ENCODE measurements around the gene EPS15. TPM values are rescaled to one million over a fixed set of nuclear protein-coding genes. Genes with fewer than 3 reads are reported as not detected.

EPS15 gene
- total and polyA plus RNA-seq, 2 of the 8 experiments (the other 6 are each of a cell fraction or from before 2014, with no cell fraction given), result 15.9 to 57.2 TPM

DNA sequence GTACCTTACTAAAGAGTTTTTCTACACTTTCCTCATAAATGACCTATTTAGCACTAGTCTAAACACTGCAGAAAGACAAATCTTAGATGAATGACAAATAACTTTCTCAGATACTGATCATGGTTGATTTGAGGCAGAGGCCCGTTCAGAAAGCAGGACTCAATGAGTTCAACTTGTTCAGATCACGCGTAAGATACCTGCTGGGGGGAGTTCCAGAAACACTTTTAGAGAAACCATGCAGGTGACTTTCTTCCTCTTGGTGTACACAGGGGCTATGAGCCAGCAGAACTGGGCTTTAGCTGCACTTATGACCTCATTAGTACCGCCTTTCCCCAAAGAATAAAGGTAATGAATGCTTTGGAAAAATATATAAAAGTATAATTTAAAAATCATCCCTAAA, 149.9 kb downstream of the EPS15 start (continued):
- TF ChIP-seq, protein P1, sequence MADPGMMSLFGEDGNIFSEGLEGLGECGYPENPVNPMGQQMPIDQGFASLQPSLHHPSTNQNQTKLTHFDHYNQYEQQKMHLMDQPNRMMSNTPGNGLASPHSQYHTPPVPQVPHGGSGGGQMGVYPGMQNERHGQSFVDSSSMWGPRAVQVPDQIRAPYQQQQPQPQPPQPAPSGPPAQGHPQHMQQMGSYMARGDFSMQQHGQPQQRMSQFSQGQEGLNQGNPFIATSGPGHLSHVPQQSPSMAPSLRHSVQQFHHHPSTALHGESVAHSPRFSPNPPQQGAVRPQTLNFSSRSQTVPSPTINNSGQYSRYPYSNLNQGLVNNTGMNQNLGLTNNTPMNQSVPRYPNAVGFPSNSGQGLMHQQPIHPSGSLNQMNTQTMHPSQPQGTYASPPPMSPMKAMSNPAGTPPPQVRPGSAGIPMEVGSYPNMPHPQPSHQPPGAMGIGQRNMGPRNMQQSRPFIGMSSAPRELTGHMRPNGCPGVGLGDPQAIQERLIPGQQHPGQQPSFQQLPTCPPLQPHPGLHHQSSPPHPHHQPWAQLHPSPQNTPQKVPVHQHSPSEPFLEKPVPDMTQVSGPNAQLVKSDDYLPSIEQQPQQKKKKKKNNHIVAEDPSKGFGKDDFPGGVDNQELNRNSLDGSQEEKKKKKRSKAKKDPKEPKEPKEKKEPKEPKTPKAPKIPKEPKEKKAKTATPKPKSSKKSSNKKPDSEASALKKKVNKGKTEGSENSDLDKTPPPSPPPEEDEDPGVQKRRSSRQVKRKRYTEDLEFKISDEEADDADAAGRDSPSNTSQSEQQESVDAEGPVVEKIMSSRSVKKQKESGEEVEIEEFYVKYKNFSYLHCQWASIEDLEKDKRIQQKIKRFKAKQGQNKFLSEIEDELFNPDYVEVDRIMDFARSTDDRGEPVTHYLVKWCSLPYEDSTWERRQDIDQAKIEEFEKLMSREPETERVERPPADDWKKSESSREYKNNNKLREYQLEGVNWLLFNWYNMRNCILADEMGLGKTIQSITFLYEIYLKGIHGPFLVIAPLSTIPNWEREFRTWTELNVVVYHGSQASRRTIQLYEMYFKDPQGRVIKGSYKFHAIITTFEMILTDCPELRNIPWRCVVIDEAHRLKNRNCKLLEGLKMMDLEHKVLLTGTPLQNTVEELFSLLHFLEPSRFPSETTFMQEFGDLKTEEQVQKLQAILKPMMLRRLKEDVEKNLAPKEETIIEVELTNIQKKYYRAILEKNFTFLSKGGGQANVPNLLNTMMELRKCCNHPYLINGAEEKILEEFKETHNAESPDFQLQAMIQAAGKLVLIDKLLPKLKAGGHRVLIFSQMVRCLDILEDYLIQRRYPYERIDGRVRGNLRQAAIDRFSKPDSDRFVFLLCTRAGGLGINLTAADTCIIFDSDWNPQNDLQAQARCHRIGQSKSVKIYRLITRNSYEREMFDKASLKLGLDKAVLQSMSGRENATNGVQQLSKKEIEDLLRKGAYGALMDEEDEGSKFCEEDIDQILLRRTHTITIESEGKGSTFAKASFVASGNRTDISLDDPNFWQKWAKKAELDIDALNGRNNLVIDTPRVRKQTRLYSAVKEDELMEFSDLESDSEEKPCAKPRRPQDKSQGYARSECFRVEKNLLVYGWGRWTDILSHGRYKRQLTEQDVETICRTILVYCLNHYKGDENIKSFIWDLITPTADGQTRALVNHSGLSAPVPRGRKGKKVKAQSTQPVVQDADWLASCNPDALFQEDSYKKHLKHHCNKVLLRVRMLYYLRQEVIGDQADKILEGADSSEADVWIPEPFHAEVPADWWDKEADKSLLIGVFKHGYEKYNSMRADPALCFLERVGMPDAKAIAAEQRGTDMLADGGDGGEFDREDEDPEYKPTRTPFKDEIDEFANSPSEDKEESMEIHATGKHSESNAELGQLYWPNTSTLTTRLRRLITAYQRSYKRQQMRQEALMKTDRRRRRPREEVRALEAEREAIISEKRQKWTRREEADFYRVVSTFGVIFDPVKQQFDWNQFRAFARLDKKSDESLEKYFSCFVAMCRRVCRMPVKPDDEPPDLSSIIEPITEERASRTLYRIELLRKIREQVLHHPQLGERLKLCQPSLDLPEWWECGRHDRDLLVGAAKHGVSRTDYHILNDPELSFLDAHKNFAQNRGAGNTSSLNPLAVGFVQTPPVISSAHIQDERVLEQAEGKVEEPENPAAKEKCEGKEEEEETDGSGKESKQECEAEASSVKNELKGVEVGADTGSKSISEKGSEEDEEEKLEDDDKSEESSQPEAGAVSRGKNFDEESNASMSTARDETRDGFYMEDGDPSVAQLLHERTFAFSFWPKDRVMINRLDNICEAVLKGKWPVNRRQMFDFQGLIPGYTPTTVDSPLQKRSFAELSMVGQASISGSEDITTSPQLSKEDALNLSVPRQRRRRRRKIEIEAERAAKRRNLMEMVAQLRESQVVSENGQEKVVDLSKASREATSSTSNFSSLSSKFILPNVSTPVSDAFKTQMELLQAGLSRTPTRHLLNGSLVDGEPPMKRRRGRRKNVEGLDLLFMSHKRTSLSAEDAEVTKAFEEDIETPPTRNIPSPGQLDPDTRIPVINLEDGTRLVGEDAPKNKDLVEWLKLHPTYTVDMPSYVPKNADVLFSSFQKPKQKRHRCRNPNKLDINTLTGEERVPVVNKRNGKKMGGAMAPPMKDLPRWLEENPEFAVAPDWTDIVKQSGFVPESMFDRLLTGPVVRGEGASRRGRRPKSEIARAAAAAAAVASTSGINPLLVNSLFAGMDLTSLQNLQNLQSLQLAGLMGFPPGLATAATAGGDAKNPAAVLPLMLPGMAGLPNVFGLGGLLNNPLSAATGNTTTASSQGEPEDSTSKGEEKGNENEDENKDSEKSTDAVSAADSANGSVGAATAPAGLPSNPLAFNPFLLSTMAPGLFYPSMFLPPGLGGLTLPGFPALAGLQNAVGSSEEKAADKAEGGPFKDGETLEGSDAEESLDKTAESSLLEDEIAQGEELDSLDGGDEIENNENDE (IDR thresholded peaks at IDR 0.05; ENCODE audit: insufficient replicate concordance, low read length), result no peak
- TF ChIP-seq EGR1 (IDR thresholded peaks at IDR 0.05; ENCODE audit: borderline replicate concordance, low read depth, low read length), result no peak
- TF ChIP-seq FOSL1 (IDR thresholded peaks at IDR 0.05; ENCODE audit: insufficient read depth, low read depth, low read length), result no peak
- no peak for TF ChIP-seq TBP (IDR thresholded peaks at IDR 0.05; ENCODE audit: low read depth, low read length)
- no peak for TF ChIP-seq JUN (IDR thresholded peaks at IDR 0.05; ENCODE audit: low read depth, low read length)
- no peak for TF ChIP-seq BRCA1 (IDR thresholded peaks at IDR 0.05; ENCODE audit: low read depth, low read length)
- no peak for TF ChIP-seq CREB1 (IDR thresholded peaks at IDR 0.05)
- no peak for TF ChIP-seq KDM4A (IDR thresholded peaks at IDR 0.05; ENCODE audit: low read depth, low read length, severe bottlenecking)

Measured in H1 (cell line).